ENCODE data around the gene SNPH.

The SNPH gene

DNA sequence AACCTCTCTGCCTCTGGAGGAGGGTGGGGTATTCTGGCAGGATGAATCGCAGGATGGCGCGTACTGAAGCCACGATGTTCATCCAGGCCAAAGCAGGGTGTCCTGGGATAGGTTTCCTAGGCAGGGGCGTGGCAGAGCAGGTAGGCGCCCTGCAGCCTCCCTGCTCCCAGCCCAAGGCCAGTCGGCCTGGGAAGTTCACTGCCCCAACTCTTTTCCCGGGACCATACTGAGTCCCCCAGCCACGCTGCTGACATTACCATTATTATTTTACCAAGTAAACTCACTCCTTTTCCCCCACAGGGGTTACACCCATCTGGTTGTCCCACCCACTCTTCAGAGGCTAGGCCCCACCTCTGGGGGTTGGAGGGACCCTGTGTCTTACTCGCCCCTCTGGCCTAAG is 41.1 kb downstream of the SNPH start:
- DNase-seq (ENCODE audit: low read depth in 3 of 3): no peak

DNA sequence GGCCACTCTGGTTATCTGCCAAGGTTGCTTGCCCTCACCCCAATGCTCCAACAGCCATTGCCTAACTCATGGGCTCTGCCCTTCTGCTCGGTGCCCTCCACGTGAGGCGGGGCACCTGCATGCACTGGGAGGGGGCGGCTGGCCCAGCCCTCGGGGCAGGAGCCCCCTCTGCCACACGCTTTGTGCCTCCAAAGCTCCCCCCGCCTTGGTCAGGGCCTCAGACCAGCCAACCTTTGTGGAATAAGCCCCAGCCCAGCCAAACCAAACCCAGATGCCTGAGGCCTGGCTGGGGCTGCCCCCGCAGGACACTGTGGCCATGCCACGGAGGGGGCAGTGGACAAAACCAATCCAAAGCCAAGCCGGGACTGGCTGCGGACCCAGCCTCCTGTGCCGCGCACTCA is 41.5 kb downstream of the SNPH start:
- no peak for DNase-seq (ENCODE audit: low read depth in 3 of 3)

DNA sequence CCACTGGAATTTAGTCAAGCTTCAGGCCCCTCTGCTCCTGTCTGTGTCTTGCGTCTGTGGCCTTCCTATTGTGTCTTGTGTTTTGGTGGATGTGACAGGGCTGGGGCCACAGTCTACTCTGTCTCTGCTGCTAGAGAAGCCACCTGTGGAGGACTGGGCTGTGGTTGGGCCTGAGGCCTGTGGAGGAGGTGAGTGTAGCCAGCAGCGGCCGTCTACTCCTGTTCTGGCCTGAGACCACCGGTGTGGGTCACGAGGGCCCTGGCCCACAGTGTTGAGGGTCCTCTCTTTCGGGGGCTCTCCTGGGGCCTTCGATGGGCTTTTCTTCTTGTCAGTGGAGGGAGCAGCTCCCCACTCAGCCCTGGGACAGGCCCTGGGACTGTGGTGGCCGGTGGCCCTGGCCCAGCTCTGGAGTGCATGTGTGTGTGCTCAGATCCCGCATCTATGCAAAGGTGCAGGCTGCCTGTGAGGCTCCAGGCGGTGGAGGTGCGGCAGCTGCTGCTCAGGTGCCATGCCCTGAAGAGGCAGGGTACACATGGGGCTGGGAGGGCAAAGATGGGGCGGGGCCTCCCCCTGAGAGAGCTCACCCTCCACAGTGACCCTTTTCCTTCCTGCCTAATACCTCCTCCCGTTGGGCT is 42.1 kb downstream of the SNPH start:
- no peak for DNase-seq (ENCODE audit: low read depth in 3 of 3)

DNA sequence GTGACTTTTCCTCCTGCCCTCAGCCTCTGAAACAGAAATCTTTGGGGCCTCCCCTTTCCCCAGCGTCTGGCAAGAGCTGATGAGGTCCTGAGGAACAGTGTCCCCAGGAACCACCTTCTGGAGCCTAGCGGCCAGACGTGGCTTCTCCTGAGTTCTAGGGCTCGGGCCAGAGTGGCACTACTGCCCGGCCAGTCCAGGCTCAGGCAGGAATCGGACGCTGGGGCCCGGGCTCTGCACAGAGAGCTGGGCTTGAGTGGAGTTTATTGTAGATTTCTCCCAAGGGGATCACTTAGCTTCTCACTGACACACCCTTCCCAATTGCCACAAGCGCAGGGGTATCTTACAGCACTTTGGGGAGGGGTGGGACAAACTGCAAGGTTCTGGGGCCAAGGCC is 42.6 kb downstream of the SNPH start:
- DNase-seq (ENCODE audit: low read depth in 3 of 3): no peak

DNA sequence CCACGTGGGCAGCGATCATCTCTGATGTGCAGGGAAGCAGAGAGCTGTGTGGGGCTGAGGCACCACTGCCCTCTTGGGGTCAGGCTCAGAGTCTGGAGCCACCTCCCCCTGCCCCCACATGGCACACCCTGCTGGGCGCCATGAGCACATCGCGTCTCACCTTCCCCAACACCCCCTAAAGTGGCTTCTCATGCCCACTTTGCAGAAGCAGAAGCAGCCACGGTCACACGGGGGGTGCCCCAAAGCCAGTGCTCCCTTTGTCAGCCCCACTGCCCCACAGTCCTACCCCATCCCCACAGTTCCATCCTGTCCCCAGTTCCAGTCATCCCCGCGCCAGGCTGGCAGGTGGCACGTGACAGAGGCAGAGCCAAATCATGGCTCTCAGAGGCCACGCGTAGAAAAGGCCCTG is 43.3 kb downstream of the SNPH start:
- DNase-seq (ENCODE audit: low read depth in 3 of 3): no peak

DNA sequence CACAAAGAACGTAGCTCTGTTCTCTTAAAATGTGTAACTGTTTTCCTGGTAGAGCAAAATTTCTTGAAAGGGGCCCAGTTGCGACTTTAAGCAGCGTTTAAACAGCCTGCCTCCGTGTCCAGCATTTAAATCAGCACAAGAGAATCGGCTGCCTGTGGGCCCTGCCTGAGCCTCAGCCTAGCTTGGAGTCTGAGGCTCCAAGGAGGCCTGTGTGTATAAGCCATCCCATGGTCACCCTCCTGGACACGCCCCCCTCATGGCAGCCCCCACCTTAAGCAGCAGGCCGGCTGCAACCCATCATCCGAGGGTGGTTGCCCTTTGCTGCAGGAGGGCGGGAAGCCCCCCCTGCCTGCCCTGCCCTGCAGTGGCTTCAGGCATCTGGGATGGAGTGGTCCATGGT is 44.0 kb downstream of the SNPH start:
- no peak for DNase-seq (ENCODE audit: low read depth in 3 of 3)

DNA sequence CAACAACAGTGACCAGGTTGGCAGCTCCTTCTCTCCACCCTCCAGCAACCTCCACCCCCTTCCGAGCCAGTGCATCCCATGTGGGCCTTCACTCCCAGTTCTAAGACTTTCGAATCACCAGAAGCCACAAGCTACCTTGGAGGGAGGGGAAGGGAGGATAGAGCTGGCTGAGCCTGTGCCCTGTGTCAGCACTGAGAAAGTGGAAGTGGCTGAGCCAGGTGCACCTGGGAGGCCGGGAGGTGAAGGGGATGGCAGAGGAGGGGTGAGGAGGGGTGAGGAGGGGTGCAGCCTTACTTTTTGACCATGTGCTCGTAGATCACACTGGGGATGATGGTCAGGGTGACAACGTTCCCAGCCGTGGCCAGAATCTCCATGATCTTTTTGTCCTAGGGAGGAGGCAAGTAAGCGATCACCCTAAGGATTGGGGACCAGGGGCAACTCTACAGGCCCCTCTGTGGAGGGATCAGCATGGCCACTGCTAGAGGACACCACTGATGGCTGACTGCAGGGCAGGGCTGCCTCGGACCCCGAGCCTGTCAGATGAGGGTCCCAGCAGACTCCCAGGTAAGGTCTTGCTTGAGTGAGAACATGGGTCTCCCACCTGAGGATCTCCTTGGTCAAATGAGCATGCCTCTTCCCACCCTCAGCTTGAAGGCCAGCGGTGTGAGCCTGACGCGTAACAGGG is 44.6 kb downstream of the SNPH start:
- no peak for DNase-seq (ENCODE audit: low read depth in 3 of 3)

DNA sequence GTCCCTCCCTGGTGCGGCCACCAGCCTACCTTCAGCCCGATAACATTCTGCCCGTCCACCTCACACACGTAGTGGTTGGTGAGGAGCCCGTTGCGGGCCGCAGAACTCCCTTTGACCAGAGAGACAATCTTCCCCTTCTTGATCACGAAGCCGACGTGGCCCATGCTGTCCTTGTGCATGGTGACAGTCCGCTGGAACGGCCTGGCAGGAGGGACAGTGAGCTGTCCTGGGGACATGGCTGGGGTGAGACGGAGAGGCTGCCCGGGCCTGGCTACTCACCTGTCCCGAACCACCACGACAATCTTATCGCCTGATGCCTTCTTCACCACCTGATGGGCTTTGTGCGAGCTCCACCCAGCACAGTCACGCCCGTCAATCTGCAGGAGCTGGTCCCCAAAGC is 46.2 kb downstream of the SNPH start:
- DNase-seq (ENCODE audit: low read depth in 3 of 3): no peak

DNA sequence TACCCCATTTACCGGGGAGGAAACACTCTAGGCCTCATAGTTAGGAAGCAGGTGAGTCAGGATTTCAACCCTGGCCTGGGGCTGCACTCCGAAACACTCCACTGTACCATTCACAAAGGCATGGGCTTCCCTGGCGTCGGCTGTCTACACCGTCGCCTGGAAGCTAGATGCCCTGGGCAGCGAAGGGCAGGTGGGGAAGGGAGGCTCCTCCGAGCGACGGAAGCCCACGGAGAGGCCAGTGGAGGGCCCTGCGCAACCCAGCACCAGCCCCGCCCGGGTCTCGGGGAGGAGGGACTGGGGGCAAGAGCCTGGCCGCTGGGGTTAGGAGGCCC is 46.8 kb downstream of the SNPH start:
- DNase-seq (ENCODE audit: low read depth in 3 of 3): no peak

DNA sequence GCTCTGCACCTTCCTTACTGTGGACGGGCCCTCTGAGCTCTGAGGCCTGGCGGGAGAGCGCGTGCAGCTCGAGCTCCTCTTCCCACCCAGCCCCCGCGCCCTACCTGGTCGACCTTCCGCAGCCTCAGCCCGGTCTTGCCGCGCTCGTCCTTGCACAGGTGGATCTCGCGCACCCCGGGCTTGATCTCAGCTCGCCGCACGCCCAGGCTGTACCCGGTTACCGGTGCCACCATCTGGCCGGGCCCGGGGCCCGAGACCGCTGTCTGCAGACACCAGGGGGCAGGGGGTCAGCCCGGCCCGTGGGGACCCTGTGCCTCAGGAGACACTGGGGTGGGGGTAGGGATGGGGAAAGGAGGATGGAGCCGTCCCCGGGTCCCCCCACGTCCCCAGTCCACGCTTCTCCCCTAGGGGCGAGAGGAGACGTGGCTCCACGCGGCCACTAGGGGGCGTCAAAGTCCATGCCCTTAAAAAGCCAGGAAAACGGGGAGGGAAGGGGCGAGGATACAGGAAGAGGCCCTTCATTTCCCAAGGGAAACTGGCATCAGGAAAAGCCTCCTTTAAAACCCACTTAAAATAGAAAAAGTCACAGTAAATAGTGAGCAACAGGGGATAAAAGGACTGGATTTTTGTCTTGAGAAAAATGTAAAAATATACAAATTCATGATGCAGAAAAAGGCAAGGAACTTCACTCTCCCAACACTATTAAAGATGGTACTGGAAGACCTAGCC is 47.3 kb downstream of the SNPH start:
- DNase-seq (ENCODE audit: low read depth in 3 of 3): peak; percentile 37 to 58 (median 55)

DNA sequence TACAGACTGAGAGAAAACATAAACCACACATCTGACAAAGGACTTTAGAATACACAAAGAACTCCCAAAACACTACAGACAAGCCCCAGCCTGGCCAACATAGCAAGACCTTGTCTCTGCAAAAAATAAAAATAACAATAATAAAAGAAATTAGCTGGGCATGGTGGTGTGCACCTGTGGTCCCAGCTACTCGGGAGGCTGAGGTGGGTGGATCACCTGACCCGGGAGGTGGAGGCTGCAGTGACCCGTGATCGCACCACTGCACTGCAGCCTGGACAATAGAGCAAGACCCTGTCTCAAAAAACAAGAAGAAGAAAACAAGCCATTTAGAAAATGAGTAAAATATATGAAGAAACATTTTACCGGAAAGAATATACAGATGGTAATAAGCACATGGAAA is 49.7 kb downstream of the SNPH start:
- DNase-seq (ENCODE audit: low read depth in 3 of 3): no peak

DNA sequence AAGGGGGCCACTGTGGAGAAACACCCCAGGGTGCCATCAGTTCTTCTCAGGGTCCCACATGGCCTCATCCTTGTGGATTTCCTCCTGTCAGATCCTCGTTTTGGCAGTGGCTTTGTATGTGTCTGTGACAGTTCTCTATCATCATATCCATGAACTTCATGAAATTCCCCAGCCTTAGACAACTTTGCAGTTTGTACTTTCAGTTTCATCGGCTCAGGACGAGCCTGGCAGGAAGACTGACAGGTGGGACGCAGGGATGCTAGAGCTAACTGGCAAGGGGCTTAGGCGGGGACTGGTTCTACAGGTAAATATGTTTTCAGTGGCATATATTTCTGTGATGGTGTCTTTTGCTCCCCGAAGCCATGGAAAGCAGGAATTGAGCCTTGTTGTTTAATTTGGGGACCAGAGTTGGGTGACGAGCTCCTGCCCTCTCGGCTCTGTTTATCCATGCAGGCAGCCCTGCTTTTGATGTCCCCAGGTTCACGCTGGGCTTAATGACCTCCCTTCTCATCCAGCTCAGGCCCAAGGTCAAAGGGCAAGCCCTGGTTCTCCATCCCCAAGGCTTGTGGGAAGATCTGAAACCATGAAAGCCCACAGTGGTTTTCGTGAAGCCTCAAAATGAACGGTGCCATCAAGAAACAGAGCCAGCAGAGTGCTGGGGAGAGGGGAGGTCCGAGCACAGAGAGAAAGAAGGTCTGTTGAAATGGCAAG is 51.6 kb downstream of the SNPH start:
- DNase-seq (ENCODE audit: low read depth in 3 of 3): no peak

DNA sequence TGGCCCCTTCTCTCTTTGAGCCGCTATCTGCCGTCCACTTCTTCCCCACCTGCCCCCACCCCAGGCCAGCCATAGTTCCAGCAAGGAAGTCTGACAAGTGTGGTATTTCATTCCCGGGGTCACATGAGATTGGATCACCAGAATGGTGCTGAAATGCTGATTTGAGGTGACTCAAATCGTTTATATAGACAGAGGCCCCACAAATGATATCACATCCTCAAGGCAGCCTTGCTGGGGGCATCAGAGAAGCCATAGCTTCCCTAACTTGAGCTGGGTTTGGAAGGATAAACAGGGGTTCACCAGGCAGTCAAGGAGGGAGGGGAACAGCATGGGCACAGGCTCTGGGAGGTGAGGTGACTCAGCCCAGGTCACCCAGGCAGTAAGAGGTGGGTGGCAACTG is 53.0 kb downstream of the SNPH start:
- no peak for DNase-seq (ENCODE audit: low read depth in 3 of 3)

DNA sequence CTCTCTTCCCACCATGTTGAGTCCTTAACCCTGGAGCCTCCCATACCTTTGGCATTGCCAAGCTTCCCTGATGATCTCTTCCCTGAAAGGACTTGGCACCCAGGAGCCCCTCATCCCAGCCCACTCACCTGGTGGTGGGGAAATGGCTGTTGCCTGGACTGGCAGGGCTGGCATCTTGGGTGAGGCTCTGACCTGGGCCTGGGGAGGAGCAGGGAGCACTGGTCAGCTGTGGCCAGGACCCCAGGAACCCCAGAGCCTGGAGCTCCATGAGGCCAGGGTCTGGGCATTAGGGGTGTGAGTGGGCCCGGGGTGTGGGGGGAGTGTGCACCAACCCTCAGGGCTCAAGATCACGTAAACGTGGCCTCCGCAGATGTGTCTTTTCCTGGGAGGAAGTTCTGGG is 53.4 kb downstream of the SNPH start:
- DNase-seq (ENCODE audit: low read depth in 3 of 3): no peak

DNA sequence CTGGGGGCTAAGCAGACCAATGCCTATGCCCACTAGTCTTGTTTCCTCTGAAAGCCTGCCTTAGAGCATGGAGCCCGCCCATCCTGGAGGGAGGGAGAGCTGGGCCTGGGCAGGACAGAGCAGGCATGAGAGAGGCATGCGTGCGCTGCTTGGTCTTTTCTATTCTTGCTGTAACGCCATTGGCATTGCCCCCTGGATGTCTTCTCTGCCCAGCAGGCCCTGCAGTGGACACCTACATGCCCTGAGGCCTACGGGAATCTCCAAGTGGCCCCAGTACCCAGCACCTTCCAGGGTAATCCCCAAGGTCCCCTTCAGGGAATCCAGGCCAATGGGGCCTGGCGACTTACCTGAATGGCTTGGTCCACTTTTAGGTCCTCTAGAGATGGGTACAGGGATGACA is 53.9 kb downstream of the SNPH start:
- DNase-seq (ENCODE audit: low read depth in 3 of 3): no peak

DNA sequence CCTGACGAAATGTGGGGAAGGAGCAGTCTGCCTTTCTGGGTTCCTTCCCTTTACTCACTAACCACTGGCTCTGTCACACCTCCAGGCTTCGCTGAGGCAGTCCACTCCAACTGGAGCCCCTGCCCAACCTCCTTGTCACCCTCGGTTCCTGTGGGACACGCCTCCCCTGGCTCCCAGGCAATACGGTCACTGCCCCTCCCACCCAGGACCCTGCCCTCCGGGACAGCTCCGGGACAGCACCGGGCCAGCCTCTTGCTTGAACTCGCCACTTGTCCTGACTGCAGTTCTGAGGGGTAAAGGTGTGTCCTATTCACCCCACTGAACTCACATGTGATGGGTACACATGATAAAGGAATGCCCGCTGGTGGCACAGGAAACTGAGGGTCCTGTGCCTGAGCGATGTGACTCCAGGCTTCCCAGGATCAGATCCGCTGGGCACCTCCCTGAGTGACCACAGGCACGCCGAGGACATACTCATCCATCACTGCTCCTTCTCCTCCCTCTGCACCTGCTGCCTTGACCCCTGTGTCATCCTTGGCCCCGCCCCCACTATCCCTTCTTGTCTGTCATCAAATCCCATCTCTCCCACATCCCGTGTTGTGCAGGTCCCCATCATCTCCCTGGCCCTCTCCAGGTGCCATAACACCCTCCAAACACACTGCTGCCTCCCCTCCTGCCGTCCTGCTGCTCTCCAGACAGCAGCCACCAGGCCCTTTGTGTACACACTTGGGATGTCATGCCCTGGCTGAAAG is 55.0 kb downstream of the SNPH start:
- no peak for DNase-seq (ENCODE audit: low read depth in 3 of 3)

DNA sequence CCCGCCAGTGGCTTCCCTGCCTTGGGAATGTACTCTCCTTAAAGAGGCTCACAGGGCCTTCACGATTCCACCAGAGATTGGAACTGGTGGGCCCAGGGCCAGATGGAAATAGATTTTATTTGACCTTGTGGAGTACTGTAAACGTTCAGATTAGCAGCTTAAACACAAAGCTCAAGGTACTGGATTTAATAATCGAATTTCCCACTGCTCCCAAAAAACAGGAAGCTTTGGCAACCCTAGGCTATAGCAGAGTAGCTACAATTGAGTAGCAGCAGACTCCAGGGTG is 55.5 kb downstream of the SNPH start:
- DNase-seq (ENCODE audit: low read depth in 3 of 3): no peak

DNA sequence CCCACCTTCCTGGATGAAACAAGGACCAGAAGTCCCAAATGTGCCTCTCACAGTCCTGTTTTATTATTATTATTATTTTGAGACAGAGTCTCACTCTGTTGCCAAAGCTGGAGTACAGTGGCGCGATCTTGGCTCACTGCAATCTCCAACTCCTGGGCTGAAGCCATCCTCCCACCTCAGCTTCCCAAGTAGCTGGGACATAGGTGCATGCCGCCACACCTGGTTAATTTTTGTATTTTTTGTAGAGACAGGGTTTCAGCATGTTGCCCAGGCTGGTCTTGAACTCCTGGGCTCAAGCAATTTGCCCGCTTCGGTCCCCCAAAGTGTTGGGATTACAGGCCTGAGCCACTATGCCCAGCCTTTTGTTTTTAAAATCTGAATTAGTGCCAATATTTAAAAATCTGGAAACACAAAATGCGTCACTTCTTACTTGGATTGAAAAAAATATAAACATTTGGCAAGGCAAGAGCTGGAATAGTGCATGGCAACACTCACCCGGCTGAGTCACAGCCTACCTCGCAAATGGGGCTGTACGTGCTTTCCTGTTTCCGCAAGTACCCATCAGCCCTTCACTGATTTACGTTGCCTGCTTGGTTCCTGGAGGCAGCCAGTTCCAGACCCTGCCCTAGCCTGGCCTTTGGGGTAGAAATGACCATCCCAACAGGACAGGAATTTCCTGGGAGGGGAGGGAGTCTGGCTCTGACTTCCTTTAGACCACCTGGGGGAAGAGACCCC is 56.6 kb downstream of the SNPH start:
- DNase-seq (ENCODE audit: low read depth in 3 of 3): no peak

DNA sequence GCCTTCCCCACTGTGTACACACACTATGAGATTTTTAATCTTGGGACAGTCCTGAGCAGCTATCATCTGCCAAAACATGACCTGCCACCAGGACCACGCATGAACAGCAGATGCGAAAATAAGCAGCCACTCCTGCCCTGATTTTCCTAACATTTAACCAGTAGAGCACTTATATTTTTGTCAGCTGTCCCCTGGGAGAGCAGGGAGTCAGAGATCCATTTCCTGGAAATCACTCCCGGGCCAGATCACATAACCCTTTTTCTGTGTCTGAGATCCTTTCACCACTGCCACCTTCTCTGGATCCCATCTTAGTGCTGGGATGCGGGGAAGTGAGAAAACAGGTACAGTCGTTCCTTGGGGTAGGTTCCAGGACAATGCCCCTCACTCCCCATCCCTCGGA is 57.2 kb downstream of the SNPH start:
- no peak for DNase-seq (ENCODE audit: low read depth in 3 of 3)

DNA sequence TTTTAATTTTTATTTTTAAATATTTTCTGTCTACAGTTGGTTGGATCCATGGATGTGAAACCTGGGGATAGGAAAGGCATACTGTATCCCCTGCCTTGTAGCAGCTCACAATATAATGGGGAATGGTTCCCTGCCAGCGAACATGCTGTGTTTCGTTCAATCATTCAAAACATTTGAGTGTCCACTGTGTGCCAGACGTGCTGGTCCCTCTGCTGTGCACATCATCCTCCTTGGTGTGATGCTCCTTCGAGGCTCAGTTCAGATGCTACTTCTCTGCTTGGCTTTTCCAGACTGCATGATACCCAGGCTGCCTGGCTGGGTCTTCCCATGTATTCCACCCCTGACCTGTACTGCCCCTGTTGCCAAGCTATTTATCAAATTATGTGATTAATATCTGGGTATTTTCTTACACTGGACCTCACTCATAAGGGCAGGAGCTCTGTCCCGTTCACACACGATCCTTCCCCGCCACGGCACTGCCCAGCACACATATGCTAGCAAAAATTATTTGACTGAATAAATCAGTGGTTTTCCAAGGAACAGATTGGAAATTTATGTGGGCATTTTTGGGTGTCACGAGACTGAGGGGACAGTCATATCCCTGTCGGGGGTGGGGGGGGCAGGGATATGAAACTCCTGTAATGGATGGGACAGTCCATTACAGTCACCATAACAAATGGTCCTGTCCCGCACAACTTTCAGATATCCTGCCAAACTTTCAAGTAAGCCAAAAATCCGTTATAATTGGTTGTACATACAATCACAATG is 57.9 kb downstream of the SNPH start:
- DNase-seq (ENCODE audit: low read depth in 3 of 3): no peak
